Tibial nerve (tissue), 4 donors: ENCODE results near the gene SERTM2. TPM values are rescaled to one million over a fixed set of nuclear protein-coding genes. Genes with fewer than 3 reads are reported as not detected.

Experiments
- DNase-seq, 2 donors: peaks; one replicate each; pipeline ENCODE4 v3.0.0-alpha.2; 2019; ENCODE audit warnings: low spot score in 2 of 2
- H3K27ac ChIP-seq, 4 donors: fragments of 200-600 bp; sonication (generic) in 3 of 4; one replicate each; pipeline ENCODE4 v1.5.1; 2017 to 2019; ENCODE audit warnings: mild to moderate bottlenecking in 1 of 4
- H3K27me3 ChIP-seq, 2 donors: fragments of 200-600 bp; sonication (generic) in 1 of 2; one replicate each; pipeline versions ENCODE4 v1.5.1 to v1.6.0; 2017 to 2019
- H3K36me3 ChIP-seq, 3 donors: fragments of 200-600 bp; sonication (generic); one replicate each; pipeline ENCODE4 v1.5.1; 2018 to 2019
- H3K4me1 ChIP-seq, 4 donors: fragments of 200-600 bp; sonication (generic) in 3 of 4; one replicate each; pipeline ENCODE4 v1.5.1; 2017 to 2019
- H3K4me3 ChIP-seq, 4 donors: fragments of 200-600 bp; sonication (generic) in 3 of 4; one replicate each; pipeline ENCODE4 v1.5.1; 2017 to 2019; ENCODE audit warnings: mild to moderate bottlenecking in 1 of 4, moderate library complexity in 1 of 4
- H3K9me3 ChIP-seq, 4 donors: fragments of 200-600 bp; sonication (generic) in 3 of 4; one replicate each; pipeline ENCODE4 v1.5.1; 2017 to 2019
- EP300 ChIP-seq, 2 donors: sonication (generic); formaldehyde crosslinking; IDR thresholded peaks; one replicate each; pipeline ENCODE4 v1.6.1; 2017; ENCODE audit warnings: antibody characterized with exemption in 2 of 2, mild to moderate bottlenecking in 1 of 2
- POLR2A ChIP-seq, 2 donors: fragments of 450-650 bp; IDR thresholded peaks; one replicate each; pipeline ENCODE4 v1.6.1; 2017; ENCODE audit warnings: antibody characterized with exemption in 2 of 2, mild to moderate bottlenecking in 2 of 2, moderate library complexity in 2 of 2
- WGBS, 2 donors: methylation state at CpG; one replicate each; pipeline ENCODE4 v1.1.5; 2018; 5-methylcytosine and 5-hydroxymethylcytosine counted together
- total RNA-seq, 4 donors: library from RNA; depleted of rRNA; stranded (reverse); fragments of >200 nt; gene quantifications; one replicate each; pipeline ENCODE4 v1.1.0, GENCODE V29; 2016
- TF ChIP-seq, protein P1 (sequence below), 5 experiments: fragments of 200-600 bp in 3 of 5; fragments of 450-650 bp in 2 of 5; sonication (generic) in 3 of 5; IDR thresholded peaks; one replicate each; pipeline ENCODE4 v1.5.1; 2016 to 2019; ENCODE audit warnings: antibody characterized with exemption in 5 of 5, mild to moderate bottlenecking in 3 of 5, moderate library complexity in 2 of 5

The SERTM2 gene
- total RNA-seq, 4 donors from 2014 or later, result not detected

DNA sequence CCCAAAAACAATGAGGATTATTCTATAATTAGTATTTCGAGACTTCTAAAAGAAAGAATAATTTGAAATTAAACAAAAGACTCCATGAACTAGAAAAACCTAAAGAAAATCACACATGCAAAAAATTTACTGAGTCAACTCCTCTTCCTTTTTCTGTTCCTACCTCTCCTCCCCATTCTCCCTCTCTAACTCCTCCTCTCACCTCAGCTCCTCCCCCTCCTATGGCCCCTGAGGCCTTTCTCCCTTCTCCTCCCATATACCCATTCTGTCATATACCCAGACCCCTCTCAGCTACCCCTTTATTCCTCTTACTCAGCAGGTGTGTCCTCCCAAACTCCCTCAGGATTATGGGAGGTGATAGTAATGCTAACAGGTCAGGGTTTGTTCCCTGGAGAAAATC, 57.4 kb downstream of the SERTM2 start:
- no peak overlapping the region for H3K27ac ChIP-seq
- no peak overlapping the region for H3K4me3 ChIP-seq
- 68 to 86% methylated on average over 1 of the region's 1 CpG for WGBS, 2 donors
- H3K27me3 ChIP-seq, result no peaks in the 10 kb centered on the region
- H3K36me3 ChIP-seq, result no peaks in the 10 kb centered on the region
- TF ChIP-seq, protein P1, sequence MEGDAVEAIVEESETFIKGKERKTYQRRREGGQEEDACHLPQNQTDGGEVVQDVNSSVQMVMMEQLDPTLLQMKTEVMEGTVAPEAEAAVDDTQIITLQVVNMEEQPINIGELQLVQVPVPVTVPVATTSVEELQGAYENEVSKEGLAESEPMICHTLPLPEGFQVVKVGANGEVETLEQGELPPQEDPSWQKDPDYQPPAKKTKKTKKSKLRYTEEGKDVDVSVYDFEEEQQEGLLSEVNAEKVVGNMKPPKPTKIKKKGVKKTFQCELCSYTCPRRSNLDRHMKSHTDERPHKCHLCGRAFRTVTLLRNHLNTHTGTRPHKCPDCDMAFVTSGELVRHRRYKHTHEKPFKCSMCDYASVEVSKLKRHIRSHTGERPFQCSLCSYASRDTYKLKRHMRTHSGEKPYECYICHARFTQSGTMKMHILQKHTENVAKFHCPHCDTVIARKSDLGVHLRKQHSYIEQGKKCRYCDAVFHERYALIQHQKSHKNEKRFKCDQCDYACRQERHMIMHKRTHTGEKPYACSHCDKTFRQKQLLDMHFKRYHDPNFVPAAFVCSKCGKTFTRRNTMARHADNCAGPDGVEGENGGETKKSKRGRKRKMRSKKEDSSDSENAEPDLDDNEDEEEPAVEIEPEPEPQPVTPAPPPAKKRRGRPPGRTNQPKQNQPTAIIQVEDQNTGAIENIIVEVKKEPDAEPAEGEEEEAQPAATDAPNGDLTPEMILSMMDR (IDR thresholded peaks at IDR 0.05), result no peak
- no peak for TF ChIP-seq EP300 (IDR thresholded peaks at IDR 0.05)
- TF ChIP-seq POLR2A (IDR thresholded peaks at IDR 0.05), result no peak
- no peak for DNase-seq
- no peaks in the 10 kb centered on the region for H3K9me3 ChIP-seq
- H3K4me1 ChIP-seq, result no peaks in the 10 kb centered on the region

Other genes with a start within 250 kb of the SERTM2 start
- 1 to 10 TPM in 2 of 4 donors, under 1 TPM in 2; 0.60 to 2.2 (median 1.1) TPM for gene CAPN6, start 241.2 kb upstream of the SERTM2 start, total RNA-seq
- under 1 TPM in 1 of 4 donors, not detected in 3; 0.22 TPM for gene DCX, start 99.5 kb upstream of the SERTM2 start, total RNA-seq
- 10 to 100 TPM; 38.4 to 82.8 (median 53.2) TPM for gene ALG13, start 169.5 kb downstream of the SERTM2 start, total RNA-seq